Motor neuron (in vitro differentiated cells): Measurements from ENCODE around the gene STK24. TPM values are rescaled to one million over a fixed set of nuclear protein-coding genes. Genes with fewer than 3 reads are reported as not detected.
"Not testable (repeated sequence)": the region's sequence is repeated elsewhere in the genome, so short reads cannot be mapped to it uniquely, and the experiment has no call there.

Source experiments
- ATAC-seq, 8 experiments: fragments of 200-7000 bp; cut with Tn5 transposase; replicated peaks in 6 of 8; 2 replicates each; pipeline ENCODE4 v1.8.0; 2021; ENCODE audit warnings: mild to moderate bottlenecking in 8 of 8, moderate library complexity in 8 of 8
- H3K27ac ChIP-seq, 2 donors: fragments of 250-450 bp; sonication (Bioruptor Pico); 2 replicates each; pipeline ENCODE4 v1.9.0; 2021; ENCODE audit warnings: antibody characterized with exemption in 2 of 2, mild to moderate bottlenecking in 2 of 2, moderate library complexity in 1 of 2
- H3K4me1 ChIP-seq, 2 donors: fragments of 250-450 bp; sonication (Bioruptor Pico); replicated peaks in 1 of 2; 2 replicates each; pipeline ENCODE4 v1.6.1; 2021; ENCODE audit warnings: antibody characterized with exemption in 2 of 2, mild to moderate bottlenecking in 2 of 2, moderate library complexity in 1 of 2
- H3K4me3 ChIP-seq, 5 donors: fragments of 250-450 bp; sonication (Bioruptor Pico); 2 replicates each; pipeline ENCODE4 v1.9.0; 2021; ENCODE audit warnings: antibody characterized with exemption in 5 of 5, mild to moderate bottlenecking in 5 of 5, moderate library complexity in 4 of 5
- WGBS, 10 experiments: fragments of 450-650 bp; shearing (Covaris generic); methylation state at CpG; one replicate each; pipeline ENCODE4 v1.0.0; 2022; 5-methylcytosine and 5-hydroxymethylcytosine counted together
- in situ Hi-C, 9 experiments: fragments of 400-800 bp; cut with MboI; loops; one replicate each; pipeline ENCODE4 v1.15.0; 2021; ENCODE audit warnings: low sequenced_read_pairs in 9 of 9, low pct_unique_long_range_greater_than_20kb in 2 of 9; ENCODE audit not compliant: unreplicated experiment in 9 of 9
- total RNA-seq, 8 experiments: library from RNA; unstranded; fragments of 300-600 nt; gene quantifications; 2 replicates each; pipeline versions ENCODE4 v1.2.3 to v1.2.4, GENCODE V29; 2022

The STK24 gene
- total RNA-seq, 8 experiments from 2014 or later: 25.9 to 60.0 (median 43.5) TPM

DNA sequence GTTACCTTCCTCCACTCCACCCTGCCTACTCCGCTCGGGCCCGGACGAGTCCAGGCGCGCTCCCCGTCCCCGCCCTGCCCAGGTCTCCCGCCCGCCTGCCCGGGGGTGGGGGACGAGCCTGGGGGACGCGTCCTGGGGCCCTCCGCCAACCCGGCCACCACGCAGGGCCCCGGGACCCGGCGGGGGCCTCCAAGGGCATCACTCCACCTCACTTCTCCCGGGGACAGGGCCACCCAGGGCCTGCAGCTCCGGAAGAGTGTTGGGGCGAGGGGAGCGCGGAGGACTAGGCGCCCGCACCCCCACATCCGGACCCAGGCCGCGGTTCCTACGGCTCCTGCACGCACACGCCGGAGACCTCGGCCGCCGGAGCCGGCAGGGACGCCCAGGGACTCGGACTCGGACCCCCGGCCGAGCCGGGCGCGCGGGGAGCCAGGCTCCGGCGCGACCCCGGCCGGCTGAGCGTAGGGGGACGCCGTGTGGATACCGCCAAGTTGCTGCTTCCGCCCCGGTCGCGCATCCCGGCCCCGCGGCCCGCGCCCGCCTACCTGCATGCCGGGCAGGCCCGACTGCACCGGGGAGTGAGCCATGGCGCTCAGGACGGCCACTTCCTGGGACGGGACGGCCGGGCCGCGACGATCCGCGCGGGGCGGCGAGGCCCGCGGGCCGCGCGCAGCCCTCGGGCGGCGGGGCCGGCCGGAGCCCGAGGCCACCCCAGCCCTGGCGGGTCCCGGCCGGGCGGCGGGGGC is 534 bp downstream of the STK24 start:
- in situ Hi-C loops: no loop called here
- Histone ChIP-seq H3K4me3 (peak overlapping the region; percentile 69 to 98 (median 93)), H3K4me1 (peaks cover 27 to 29% of the 10 kb centered on the region in 2 donors), H3K27ac (peak overlapping the region; percentile 56 to 93)
- WGBS, 10 experiments: 0% methylated on average over 1 of the region's 98 CpGs; no CpG with 5 or more reads in 9 of the 10 experiments
- ATAC-seq: peak; percentile 10 to 51 (median 45)

DNA sequence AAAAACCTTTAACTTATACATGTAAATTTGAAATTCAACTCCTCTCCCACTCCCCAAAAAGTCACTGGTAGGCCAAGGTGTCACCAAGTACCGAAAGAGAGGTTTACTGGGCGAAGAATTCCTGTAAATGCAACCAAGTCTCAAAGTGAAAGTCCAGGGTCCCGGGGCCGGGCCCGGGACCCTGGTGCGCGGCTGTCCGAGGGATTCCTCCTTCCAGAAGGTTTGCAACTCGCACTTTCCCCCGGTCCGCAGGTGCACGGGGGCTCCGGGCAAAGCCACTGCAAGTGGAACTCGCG is 1.1 kb downstream of the STK24 start:
- Histone ChIP-seq H3K4me3 (peak overlapping the region; percentile 69 to 98 (median 93)), H3K4me1 (peaks cover 26 to 27% of the 10 kb centered on the region in 2 donors), H3K27ac (peak overlapping the region in 1 of 2 donors; percentile 93)
- no peak for ATAC-seq
- in situ Hi-C loops: no loop called here
- 0% methylated on average over 1 to 6 of the region's 15 CpGs; no CpG with 5 or more reads in 1 of the 10 experiments for WGBS, 10 experiments

DNA sequence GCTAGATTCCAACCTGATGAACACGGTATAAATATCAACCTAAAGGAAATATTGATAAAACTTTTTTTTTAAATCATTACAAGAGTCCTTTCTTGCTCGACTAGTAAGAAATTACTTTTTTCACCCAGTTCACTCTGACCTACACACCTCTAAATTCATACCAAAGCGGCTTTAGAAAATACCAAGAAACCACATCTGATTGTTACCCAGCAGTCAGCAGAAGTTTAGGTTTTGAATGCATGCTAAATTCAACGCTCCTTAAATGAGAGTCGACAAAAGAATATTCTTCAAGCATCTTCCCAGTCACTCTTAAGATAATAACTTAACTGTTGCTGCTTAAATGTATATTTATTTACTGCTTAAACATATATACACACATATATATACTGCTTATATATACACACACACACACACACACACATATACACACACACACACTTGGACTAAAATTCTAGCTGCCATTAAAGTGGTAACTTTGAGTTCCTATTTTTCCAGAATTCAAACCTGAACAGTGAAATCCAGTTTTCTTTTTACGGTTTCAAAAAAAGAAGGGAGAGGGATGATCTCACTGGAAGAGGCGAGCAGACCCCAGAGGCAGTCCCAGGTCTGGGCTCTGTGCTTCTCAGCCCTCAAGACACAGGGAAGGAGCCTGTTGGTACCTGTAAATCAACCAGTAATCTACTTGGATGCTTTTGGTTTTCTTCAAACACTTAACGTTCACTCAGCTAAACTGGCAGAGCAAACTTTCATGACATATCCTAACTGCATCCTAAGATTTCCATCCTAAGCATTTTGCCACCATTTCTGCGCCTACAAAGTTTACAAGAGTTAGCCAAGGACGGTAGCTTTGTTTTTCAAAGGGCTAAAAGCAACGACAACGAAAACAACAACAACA is 1.7 kb downstream of the STK24 start:
- 7 to 21% (median 15%) methylated on average over 3 to 11 of the region's 12 CpGs for WGBS, 10 experiments
- H3K4me3 ChIP-seq: peak overlapping the region; percentile 69 to 98 (median 93)
- no peak for ATAC-seq
- peaks cover 26 to 27% of the 10 kb centered on the region in 2 donors for H3K4me1 ChIP-seq
- in situ Hi-C loops: no loop called here
- no peak overlapping the region for H3K27ac ChIP-seq

DNA sequence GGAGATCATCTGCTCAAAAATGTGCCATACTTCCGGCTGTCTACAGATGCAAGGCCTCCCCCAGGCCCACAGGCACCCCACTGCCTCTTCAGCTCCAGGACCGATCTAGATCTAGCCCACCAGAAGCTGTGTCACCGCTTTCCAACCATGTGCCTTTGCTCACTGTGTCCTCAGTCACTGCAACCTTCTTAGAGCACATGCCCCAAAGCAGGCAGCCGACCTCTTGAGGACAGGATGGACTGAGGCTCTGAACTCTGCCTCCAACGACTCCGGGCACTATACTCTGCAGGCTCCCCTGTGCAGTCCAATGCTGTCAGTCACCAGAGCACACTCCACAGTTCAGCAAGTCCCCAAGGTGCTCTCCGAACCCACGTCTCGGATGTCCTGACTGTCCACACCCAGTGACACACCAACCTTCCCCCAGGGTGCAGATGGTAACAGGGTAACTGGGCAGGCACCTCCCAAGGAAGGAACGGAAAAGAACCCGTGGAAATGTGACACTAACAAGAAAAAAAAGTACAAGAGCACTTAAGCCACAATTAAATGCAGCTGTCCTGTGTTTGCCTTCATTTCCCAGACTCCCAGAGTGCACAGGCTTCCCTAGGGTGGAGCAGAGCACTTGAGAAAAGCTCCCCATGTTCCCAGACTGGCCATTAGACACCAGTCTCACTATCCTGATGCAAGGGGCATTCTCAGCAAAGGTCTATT is 4.8 kb downstream of the STK24 start:
- no peak overlapping the region for H3K4me3 ChIP-seq
- H3K27ac ChIP-seq: no peak overlapping the region
- peak in 3 of 8 experiments; percentile 9 to 34 (median 19) for ATAC-seq
- in situ Hi-C loops: no loop called here
- WGBS, 10 experiments: 0 to 100% (median 80%) methylated on average over 1 to 6 of the region's 11 CpGs; no CpG with 5 or more reads in 5 of the 10 experiments
- peaks cover 11 to 17% of the 10 kb centered on the region in 2 donors for H3K4me1 ChIP-seq

DNA sequence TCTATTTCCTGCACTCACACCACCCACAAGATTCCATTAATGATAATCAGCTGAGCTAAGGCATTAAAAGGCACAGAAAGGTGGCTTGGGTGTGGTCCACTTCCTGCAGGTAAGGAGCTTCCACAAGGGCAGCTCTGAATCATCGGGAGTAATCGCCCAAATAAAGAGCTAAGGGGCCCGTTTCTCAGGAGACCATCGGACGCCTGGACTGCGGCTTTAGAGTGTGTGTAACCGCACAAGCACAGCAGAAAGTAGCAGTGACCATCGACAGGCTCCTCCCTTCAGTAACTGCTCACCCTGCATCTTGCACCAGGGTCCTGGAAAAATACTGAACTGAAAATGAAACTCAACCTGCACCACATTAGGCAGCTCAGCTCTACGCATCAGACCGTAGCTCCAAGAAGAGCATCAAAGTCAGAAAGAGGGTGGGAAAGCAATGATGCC is 6.0 kb downstream of the STK24 start:
- Histone ChIP-seq H3K27ac (no peak overlapping the region), H3K4me1 (peaks cover 11 to 24% of the 10 kb centered on the region in 2 donors), H3K4me3 (no peak overlapping the region)
- in situ Hi-C loops: no loop called here
- no peak for ATAC-seq
- WGBS, 10 experiments: 87 to 100% (median 93%) methylated on average over 1 to 6 of the region's 10 CpGs; no CpG with 5 or more reads in 4 of the 10 experiments

DNA sequence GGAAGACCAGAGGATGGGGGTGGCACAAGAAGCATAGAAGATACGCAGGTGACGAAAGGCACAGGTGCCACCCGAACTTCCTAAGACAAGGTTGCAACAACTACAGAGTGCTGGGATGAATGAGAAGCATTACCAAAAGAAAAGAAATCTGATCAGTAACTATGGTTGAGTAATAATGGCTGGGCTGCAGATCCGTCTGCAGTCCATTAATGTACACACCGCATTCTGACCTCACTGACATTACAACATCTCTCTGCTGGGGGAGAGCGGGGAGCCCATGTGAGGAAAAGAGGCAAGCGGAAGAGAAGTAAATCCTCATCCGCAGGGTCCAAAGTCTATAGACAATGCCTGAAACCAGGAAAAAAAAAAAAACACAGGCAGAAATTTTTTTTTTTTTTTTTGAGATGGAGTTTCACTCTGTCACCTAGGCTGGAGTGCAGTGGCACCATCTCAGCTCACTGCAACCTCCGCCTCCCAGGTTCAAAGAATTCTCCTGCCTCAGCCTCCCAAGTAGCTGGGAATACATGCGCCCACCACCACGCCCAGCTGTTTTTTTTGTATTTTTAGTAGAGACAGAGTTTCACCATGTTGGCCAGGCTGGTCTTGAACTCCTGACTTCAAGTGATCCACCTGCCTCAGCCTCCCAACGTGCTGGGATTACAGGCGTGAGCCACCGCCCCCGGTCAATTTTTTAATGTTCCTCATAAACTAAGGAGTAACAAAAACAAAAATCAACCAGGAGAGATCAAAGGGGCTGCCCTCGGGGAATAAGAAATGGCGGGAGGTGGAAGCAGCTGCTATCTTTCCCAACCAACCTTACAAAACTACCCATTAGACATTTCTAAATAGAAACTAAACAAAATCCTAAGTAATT is 7.2 kb downstream of the STK24 start:
- 88 to 100% (median 95%) methylated on average over 1 to 16 of the region's 17 CpGs for WGBS, 10 experiments
- in situ Hi-C loops, H3K27ac ChIP-seq, H3K4me3 ChIP-seq: not testable (repeated sequence)
- ATAC-seq: peak in 2 of 8 experiments; percentile 25 to 29
- peaks cover 9 to 15% of the 10 kb centered on the region in 2 donors for H3K4me1 ChIP-seq

DNA sequence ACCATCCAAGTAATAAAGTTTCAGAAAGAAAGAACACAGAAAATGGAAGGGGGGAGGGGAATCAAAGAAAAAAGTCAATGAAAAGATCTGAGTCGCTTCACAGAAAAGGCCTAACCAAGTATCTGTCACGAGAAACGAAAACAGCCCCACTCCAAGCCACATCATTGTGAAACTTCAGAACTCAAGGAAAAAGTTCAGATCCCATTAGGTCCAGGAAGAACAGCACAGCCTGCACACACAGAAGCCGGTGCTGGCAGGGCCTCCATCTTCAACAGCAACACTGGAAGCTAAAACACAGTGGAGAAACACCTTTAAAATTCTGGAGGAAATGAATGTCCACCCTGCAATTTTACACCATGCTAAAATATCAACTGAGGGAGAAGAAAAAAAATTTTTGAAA is 8.0 kb downstream of the STK24 start:
- WGBS, 10 experiments: 58 to 100% (median 94%) methylated on average over 2 to 4 of the region's 4 CpGs; no CpG with 5 or more reads in 1 of the 10 experiments
- Histone ChIP-seq H3K27ac (no peak overlapping the region), H3K4me1 (peaks cover 2 to 7% of the 10 kb centered on the region in 2 donors), H3K4me3 (no peak overlapping the region)
- no peak for ATAC-seq
- in situ Hi-C loops: no loop called here

DNA sequence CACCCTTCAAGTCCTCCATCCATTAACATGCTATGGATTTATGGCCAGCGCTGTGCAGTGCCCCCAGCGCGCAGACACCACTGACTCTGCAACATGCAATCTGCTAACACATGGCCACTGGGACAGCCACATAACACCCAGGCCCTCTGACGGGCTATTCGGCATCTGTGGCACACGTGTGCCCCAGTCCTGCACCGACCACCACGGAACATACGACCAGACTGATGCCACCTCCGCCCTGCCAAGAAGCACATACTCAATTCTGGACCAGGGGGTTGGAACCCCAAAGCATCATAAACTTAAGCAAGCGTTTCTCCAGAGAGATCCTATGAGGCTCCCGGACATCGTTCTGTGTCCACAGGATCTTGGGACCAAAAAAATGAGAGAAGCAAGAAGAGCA is 9.8 kb downstream of the STK24 start:
- Histone ChIP-seq H3K4me3 (no peak overlapping the region), H3K27ac (no peak overlapping the region), H3K4me1 (peaks cover 0 to 7% of the 10 kb centered on the region in 2 donors)
- WGBS, 10 experiments: 94 to 100% (median 100%) methylated on average over 1 to 6 of the region's 13 CpGs; no CpG with 5 or more reads in 6 of the 10 experiments
- in situ Hi-C loops: no loop called here
- no peak for ATAC-seq

DNA sequence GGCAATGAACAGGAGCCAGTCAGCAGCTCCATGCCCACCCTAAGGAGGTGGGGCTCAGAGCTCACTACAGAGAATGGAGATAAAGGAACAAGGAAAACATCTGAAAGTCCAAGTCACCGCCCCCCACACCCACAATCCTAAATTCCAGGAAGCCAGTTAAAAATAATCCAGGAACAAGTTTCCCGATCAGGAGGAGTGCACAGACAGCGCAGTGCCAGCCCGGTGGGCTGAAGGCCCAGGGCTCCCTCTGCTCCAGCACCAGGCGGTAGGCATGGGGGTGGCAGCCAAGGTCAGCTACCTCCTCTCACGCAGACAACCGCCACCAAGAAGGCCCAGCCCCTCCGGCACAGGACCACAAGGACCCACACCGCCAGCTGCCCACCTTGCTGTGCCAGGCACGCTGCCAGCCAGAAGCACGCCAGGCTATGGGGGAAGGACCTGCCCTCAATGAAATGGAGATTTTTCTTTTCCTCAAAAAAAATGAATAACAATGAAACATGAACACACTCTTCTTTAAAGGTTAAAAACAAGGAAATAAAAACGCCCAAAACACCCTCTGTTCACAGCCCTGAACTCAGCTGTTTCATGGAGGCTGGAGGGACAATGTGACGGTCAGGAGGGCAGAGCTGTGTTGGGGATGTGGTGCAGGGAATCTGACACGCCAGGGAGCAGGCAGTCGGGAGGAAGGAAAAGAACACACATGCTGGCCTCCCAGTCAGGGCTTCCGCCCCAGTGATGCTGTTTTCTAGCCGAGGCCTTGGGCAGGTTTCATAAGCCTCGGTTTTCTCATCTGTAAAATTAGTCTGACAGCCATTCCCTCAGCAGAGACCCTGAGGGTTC is 11.0 kb downstream of the STK24 start:
- Histone ChIP-seq H3K4me1 (peaks cover 3 to 7% of the 10 kb centered on the region in 2 donors), H3K27ac (no peak overlapping the region), H3K4me3 (no peak overlapping the region)
- 5 to 79% (median 67%) methylated on average over 2 to 11 of the region's 18 CpGs; no CpG with 5 or more reads in 1 of the 10 experiments for WGBS, 10 experiments
- peak in 3 of 8 experiments; percentile 67 to 71 (median 70) for ATAC-seq
- in situ Hi-C loops: no loop called here

DNA sequence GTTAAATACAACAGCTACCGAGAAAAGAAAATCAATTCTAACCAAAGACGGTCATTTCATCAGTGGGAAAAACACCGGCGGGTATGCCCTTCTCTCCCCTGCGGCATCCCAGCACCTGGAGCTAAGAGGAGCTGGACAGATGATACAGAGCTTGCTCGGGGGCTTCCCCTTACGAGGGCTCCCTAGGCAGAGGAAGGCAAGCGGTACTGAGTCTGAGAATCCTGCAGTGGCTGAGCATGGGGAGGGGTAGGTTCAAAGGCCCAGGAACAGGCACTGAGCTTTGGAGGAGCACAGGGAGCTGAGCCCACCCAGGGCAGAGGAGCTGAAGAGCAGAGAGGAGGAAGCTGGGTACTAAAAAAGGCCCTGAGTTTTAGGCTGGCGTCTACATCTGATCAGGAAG is 12.7 kb downstream of the STK24 start:
- Histone ChIP-seq H3K4me3 (no peak overlapping the region), H3K27ac (no peak overlapping the region), H3K4me1 (peaks cover 5 to 7% of the 10 kb centered on the region in 2 donors)
- 50 to 100% (median 98%) methylated on average over 1 to 8 of the region's 9 CpGs; no CpG with 5 or more reads in 3 of the 10 experiments for WGBS, 10 experiments
- in situ Hi-C loops: no loop called here
- ATAC-seq: no peak

DNA sequence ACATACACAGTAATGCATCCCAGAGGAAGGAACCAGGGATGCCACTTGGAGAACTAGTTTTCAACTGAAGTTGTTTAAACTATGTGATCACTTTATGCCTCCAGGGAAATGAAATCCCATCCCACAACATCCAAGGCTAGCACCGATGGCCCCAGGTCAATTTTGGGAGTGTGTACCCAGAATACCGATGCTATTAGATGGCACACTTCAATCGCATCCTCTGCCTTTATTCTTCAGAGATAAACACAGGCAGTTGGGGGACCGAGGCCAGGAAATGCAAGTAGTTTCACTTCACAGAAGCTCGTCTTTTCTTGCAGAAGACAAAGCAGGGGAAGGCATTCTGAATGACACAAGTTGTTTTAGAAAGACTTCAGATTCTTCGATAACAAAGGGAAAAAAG is 13.8 kb downstream of the STK24 start:
- Histone ChIP-seq H3K4me3 (no peak overlapping the region), H3K27ac (no peak overlapping the region), H3K4me1 (peaks cover 7 to 9% of the 10 kb centered on the region in 2 donors)
- in situ Hi-C loops: no loop called here
- WGBS, 10 experiments: 40 to 93% (median 79%) methylated on average over 1 to 6 of the region's 6 CpGs; no CpG with 5 or more reads in 1 of the 10 experiments
- no peak for ATAC-seq
